Activated naive CD4-positive, alpha-beta T cell treated with anti-CD3 and anti-CD28 coated beads, Interleukin-2, amount 50 U/mL, for 24 hours (primary cell): ENCODE measurements around the gene RAB39A.
A peak's percentile ranks its signal among the peaks of the same experiment; 100 is the strongest.

Experiments used
- H3K27ac Mint-ChIP-seq: one replicate; pipeline ENCODE4 v1.8.0; 2021; ENCODE audit warnings: mild to moderate bottlenecking, mixed read lengths
- H3K27me3 Mint-ChIP-seq: one replicate; pipeline ENCODE4 v1.8.0; 2021; ENCODE audit warnings: mixed read lengths
- H3K36me3 Mint-ChIP-seq: one replicate; pipeline ENCODE4 v1.8.0; 2021; ENCODE audit warnings: mixed read lengths
- H3K4me1 Mint-ChIP-seq: one replicate; pipeline ENCODE4 v1.8.0; 2021; ENCODE audit warnings: mixed read lengths
- H3K4me3 Mint-ChIP-seq: one replicate; pipeline ENCODE4 v1.8.0; 2021; ENCODE audit warnings: mild to moderate bottlenecking, mixed read lengths
- H3K9me3 Mint-ChIP-seq: one replicate; pipeline ENCODE4 v1.8.0; 2021; ENCODE audit warnings: mixed read lengths

The RAB39A gene

GRCh38 chr11:107999759-108000455 is 71.7 kb downstream of the RAB39A start:
- H3K4me3 Mint-ChIP-seq: no peak overlapping the region
- H3K27ac Mint-ChIP-seq: no peak overlapping the region
- no peaks in the 10 kb centered on the region for H3K36me3 Mint-ChIP-seq
- no peaks in the 10 kb centered on the region for H3K27me3 Mint-ChIP-seq
- peaks cover 3% of the 10 kb centered on the region for H3K4me1 Mint-ChIP-seq
- H3K9me3 Mint-ChIP-seq: no peaks in the 10 kb centered on the region

GRCh38 chr11:108002476-108002875 is 74.2 kb downstream of the RAB39A start:
- H3K4me3 Mint-ChIP-seq: no peak overlapping the region
- no peaks in the 10 kb centered on the region for H3K9me3 Mint-ChIP-seq
- no peak overlapping the region for H3K27ac Mint-ChIP-seq
- no peaks in the 10 kb centered on the region for H3K36me3 Mint-ChIP-seq
- H3K27me3 Mint-ChIP-seq: no peaks in the 10 kb centered on the region
- H3K4me1 Mint-ChIP-seq: peaks cover 3% of the 10 kb centered on the region

DNA sequence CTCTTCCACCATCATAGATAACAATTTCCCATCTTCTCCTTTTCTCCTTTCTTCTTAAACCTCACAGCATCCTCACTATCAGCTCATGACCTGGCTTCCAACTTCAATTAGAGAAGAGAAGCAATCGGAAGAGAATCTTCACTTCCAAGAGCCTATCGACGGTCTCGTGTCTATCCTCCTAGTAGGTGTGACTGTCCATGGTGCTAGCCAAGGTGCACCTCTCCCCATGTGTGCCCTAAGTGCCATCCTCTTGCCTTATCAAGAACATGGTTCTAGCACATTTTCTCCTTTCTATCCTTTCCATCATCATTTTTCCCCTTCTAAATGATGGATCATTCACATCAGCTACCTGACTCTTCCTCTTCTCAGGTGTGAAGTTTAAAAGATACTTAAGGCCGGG is 75.4 kb downstream of the RAB39A start:
- Mint-ChIP-seq H3K36me3 (no peaks in the 10 kb centered on the region), H3K4me3 (no peak overlapping the region), H3K9me3 (no peaks in the 10 kb centered on the region), H3K4me1 (peaks cover 10% of the 10 kb centered on the region), H3K27me3 (no peaks in the 10 kb centered on the region), H3K27ac (no peak overlapping the region)

- Mint-ChIP-seq H3K27ac (peak overlapping the region; percentile 4), H3K36me3 (peaks cover 7% of the 10 kb centered on the region), H3K27me3 (no peaks in the 10 kb centered on the region), H3K4me1 (peaks cover 23% of the 10 kb centered on the region), H3K4me3 (peak overlapping the region; percentile 94), H3K9me3 (no peaks in the 10 kb centered on the region)
Observed at GRCh38 chr11:108007819-108008218, 79.6 kb downstream of the RAB39A start.

DNA sequence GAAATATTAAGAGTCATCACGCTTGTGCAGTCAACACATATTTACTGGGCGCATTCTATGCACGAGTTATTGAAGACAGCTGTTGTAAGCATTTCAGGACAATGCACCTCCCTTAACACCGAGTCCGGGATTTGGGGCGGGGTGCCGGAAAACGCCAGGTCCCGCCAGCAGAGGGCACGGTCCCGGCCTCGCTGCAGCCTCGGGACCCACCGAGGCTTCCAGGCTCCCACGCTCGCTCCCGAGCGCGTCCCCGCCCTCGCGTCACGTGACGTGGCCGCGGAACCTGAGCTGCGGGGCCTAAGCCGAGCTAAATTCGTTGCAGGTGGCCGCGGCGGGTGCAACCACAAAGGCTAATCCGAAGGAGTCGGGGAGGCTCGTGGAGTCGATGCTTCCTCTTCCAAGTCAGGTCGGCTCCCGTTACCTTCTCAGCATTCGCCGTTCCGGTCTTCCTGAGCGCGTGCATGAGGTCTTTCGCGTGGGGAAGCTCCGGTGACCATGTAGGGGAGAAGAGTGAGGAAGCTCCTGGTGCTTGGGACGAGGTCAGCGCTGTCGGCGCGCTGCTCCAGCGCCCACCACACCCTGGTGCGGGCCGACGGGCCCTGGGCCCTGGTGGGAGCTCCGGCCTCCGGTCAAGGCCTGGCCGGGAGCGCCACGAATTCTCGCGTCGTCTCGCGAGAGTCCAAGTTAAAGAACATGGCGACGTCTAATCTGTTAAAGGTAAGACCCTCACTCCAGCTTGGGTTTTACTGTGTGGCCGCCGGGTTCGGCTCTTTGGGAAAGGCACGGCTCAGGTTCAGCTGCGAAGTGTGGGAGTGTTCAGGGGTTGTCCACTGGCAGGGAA is 80.6 kb downstream of the RAB39A start, which contains the start of gene CUL5:
TSS of gene CUL5 (plus strand) at position 243 of the 841 bp plus-strand sequence. CDS start at position 694, 451 bp downstream.
- peaks cover 7% of the 10 kb centered on the region for H3K36me3 Mint-ChIP-seq
- peaks cover 23% of the 10 kb centered on the region for H3K4me1 Mint-ChIP-seq
- H3K27ac Mint-ChIP-seq: peak within 1 kb of the TSS; percentile 96
- H3K9me3 Mint-ChIP-seq: no peaks in the 10 kb centered on the region
- peak within 1 kb of the TSS; percentile 94 for H3K4me3 Mint-ChIP-seq
- no peaks in the 10 kb centered on the region for H3K27me3 Mint-ChIP-seq

DNA sequence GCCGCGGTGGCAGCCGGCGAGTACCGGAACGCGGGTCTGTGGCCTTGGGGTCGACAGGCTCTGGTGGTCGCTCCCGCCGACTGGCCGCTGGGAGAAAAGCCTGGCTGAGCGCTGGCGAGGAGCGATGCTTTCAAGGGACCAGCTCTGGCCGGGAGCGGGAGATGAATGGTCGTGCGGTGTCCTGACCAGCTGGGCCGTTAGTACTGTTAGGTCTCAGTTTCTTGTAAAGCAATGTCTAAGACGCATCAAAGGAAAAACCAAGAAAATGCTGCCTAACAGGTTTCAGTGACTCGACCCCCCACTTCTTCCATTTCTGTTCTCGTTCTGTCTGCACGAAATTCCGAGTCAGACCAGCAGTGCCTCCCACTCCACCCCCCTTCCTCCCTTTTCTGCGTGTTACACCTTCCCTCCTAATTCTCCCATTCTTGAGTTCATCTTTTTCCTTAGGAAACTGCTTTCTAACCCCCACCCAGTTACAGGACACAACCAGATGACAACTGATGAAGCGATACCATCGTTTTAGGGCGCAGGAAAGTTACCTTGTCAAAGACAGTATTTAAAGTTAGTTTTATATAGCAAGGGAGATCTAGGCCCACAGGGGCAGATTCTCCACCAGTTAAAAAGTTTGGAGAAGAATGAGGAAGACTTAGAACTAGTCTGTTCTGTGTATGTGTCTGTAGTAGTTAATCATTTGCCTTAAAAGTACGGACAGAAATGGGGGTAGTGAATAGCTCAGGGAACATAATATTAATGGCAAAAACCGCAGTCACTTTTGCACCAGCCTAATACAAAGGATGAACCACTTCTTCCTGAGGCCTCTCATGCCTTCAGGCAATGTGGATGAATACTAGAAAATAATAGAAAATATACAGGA is 81.5 kb downstream of the RAB39A start:
- H3K9me3 Mint-ChIP-seq: no peaks in the 10 kb centered on the region
- H3K27ac Mint-ChIP-seq: peak overlapping the region; percentile 95
- peaks cover 23% of the 10 kb centered on the region for H3K4me1 Mint-ChIP-seq
- peaks cover 7% of the 10 kb centered on the region for H3K36me3 Mint-ChIP-seq
- H3K4me3 Mint-ChIP-seq: peak overlapping the region; percentile 94
- H3K27me3 Mint-ChIP-seq: no peaks in the 10 kb centered on the region

- Mint-ChIP-seq H3K4me1 (peaks cover 47% of the 10 kb centered on the region), H3K27me3 (no peaks in the 10 kb centered on the region), H3K36me3 (peaks cover 7% of the 10 kb centered on the region), H3K4me3 (no peak overlapping the region), H3K27ac (no peak overlapping the region), H3K9me3 (no peaks in the 10 kb centered on the region)
Observed at GRCh38 chr11:108012139-108012725, 84.0 kb downstream of the RAB39A start.
